ENCODE measurements around the gene RALB.

Gene RALB

DNA sequence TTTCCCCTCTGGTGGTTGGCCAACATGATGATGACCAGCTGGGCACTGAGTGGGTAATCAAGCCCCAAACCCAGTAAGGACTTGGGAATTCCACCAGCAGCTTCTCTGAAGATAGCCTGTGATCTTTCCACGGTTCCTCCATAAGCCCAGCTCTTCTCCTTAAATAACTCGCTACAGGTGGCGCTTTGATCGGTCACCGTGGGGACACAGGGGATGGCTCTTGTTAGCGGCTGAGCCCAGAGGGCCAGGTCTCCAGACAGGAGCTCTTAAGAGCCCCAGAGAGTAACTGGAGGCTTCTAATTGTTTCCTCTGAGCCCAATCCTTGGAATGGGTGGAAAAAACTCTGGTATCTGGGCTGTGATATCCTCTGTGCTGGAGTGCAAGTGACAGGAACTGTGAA lies 79.7 kb downstream of the RALB start:
- H3K4me3 ChIP-seq (replicated peaks; ENCODE audit: low read depth, low read length): no peak overlapping the region
- DNase-seq (ENCODE audit: extremely low read depth, low read depth): no peak
- TF ChIP-seq, protein P1, sequence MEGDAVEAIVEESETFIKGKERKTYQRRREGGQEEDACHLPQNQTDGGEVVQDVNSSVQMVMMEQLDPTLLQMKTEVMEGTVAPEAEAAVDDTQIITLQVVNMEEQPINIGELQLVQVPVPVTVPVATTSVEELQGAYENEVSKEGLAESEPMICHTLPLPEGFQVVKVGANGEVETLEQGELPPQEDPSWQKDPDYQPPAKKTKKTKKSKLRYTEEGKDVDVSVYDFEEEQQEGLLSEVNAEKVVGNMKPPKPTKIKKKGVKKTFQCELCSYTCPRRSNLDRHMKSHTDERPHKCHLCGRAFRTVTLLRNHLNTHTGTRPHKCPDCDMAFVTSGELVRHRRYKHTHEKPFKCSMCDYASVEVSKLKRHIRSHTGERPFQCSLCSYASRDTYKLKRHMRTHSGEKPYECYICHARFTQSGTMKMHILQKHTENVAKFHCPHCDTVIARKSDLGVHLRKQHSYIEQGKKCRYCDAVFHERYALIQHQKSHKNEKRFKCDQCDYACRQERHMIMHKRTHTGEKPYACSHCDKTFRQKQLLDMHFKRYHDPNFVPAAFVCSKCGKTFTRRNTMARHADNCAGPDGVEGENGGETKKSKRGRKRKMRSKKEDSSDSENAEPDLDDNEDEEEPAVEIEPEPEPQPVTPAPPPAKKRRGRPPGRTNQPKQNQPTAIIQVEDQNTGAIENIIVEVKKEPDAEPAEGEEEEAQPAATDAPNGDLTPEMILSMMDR (IDR thresholded peaks at IDR 0.05; ENCODE audit: low read depth, low read length, missing control alignments): no peak

DNA sequence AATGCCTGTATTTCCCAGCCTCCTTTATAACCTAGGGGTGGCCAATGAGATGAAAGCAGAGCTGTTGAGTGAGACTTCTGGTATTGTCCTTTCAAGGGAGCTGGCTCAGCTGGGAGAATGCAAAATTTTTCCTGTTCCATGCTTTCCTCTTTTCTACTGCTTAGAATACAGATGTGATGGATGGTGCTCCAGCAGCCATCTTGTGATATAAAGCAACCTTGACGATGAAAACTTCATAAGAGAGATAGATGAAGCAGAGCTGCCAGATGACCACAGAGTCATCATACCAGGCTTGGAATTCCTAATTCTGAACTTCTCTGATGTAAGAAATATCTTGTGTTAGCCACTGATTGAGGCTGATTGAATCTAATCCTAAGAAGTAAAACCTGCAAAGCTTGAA lies 81.4 kb downstream of the RALB start:
- TF ChIP-seq, protein P1 (IDR thresholded peaks at IDR 0.05; ENCODE audit: low read depth, low read length, missing control alignments): no peak
- H3K4me3 ChIP-seq (replicated peaks; ENCODE audit: low read depth, low read length): no peak overlapping the region

DNA sequence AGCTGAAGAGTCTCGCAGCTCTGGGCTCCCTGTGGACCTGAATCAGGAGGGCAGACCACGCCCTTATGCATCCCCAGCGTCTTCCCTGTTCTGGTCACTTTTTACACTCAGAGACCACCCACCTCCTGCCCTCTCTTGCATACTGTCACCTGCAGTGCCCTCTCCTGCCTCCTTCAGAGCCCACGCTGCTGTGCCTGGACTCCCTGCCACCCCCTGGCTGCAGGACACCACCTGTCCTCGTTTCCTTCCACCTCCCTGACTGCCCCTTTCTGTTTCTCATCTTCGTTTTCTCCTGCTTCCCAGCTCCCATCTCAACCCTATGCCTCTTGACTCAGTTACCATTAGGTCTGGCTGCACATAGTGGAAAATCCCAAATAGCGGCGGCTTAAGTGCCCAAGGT lies 84.1 kb downstream of the RALB start:
- TF ChIP-seq, protein P1 (IDR thresholded peaks at IDR 0.05; ENCODE audit: low read depth, low read length, missing control alignments): no peak
- no peak for DNase-seq (ENCODE audit: extremely low read depth, low read depth)
- H3K4me3 ChIP-seq (replicated peaks; ENCODE audit: low read depth, low read length): no peak overlapping the region

More for the DNA sequence above, 81.4 kb downstream of the RALB start:
- DNase-seq (ENCODE audit: extremely low read depth, low read depth): no peak

DNA sequence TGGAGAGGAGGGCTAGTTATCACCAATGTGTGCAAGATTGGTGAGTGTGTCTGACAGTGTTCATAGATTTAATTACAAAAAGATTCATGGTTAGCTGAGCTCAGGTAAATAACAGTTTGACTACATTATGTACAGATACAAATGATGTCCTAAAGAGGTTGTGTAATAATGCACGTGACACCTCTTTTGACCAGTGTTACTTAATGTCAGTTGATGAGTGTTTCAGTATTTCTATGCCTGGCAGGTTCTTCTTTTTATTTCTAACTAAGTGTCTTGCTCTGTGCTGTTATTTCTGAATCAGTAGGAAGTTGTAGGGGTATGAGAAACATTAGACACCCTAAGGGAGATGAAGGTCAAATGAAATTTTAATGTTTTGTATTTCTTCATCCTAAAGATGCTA lies 85.4 kb downstream of the RALB start:
- TF ChIP-seq, protein P1 (IDR thresholded peaks at IDR 0.05; ENCODE audit: low read depth, low read length, missing control alignments): no peak
- DNase-seq (ENCODE audit: extremely low read depth, low read depth): no peak
- H3K4me3 ChIP-seq (replicated peaks; ENCODE audit: low read depth, low read length): no peak overlapping the region

DNA sequence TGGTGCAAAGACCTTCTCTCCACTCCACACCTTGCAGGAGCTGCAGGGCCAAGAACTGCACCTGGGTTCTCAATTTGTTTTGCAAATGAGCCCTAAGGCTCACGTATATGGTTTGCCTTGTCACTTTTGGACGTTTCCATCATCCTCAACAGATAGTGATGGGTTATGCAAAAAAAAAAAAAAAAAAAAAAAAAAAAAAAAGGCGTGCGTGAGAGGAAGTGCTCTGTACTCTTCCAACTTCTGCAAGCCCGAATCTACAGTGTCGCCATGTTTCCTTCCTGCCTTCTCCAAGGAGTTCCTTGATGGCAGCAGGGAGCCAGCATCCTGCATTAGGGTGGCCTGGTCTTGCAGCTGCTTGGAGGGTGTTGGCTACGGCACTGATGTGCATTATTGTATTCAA lies 89.3 kb downstream of the RALB start:
- no peak overlapping the region for H3K4me3 ChIP-seq (replicated peaks; ENCODE audit: low read depth, low read length)
- DNase-seq (ENCODE audit: extremely low read depth, low read depth): no peak
- TF ChIP-seq, protein P1 (IDR thresholded peaks at IDR 0.05; ENCODE audit: low read depth, low read length, missing control alignments): no peak

DNA sequence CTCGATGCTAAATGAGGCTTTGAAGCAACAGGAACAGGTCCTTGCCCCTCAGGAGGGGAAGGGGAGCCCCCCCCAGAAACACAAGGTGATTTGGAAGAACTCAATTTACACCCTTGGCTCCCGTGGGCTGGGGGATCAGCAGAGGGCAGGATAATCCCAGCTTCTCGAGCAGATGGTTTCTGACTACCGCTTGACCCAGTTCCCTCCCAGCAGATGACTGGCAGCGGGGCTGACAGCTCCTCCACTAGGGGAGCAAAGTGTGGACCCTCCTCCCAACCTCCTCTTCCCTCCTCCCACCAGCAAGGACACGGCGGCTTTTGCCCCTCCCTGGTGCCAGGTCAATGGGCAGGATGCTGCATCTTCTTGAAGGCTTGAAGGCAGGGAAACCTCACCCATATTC lies 89.8 kb downstream of the RALB start:
- no peak overlapping the region for H3K4me3 ChIP-seq (replicated peaks; ENCODE audit: low read depth, low read length)
- TF ChIP-seq, protein P1 (IDR thresholded peaks at IDR 0.05; ENCODE audit: low read depth, low read length, missing control alignments): no peak
- DNase-seq (ENCODE audit: extremely low read depth, low read depth): no peak

DNA sequence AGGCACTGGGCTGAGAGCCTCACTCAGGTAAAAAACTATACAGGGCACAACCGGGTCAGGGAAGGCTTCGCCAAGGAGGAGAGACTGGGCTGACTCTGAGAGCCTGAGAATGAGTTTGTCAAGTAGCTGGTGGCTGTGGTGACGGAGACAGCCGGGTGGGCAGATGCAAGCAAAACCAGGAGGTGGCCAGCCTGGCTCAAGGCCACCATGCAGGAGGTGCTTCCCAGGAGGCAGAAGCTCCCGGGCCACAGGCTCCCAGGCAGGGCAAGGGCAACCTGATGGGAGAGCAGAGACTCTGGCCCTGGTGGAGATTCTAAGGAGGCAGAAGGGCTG lies 90.4 kb downstream of the RALB start:
- H3K4me3 ChIP-seq (replicated peaks; ENCODE audit: low read depth, low read length): no peak overlapping the region
- TF ChIP-seq, protein P1 (IDR thresholded peaks at IDR 0.05; ENCODE audit: low read depth, low read length, missing control alignments): no peak

More for the DNA sequence above, 90.4 kb downstream of the RALB start:
- no peak for DNase-seq (ENCODE audit: extremely low read depth, low read depth)

All from HFF-Myc (cell line).